HG02943 (cell line): Measurements from ENCODE around the gene MINDY4.

Experiments
- ATAC-seq: cut with Tn5 transposase; IDR thresholded peaks from one replicate; pipeline ENCODE4 v1.9.1; 2021; ENCODE audit warnings: mild to moderate bottlenecking, low read depth, moderate library complexity; ENCODE audit not compliant: unreplicated experiment

The MINDY4 gene

DNA sequence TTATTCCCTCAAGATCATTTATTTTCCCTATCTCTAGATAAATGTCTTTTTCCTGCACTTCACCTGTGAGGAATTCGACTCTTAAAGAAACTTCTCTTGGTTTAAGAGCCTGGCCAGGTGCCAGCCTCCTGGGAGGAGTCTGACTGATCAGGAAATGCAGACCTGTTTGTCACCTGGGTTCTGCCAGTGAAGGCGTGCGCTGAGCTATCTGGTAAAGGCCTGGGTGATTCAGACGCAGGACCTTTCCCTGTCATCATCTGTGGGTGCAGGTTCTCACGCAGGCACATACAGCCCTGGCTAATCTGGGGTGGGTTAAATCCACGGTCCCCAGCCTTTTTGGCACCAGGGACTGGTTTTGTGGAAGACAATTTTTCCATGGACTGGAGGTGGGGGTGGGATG, 75.2 kb downstream of the MINDY4 start:
- no peak for ATAC-seq

- no peak for ATAC-seq
Measured at GRCh38 chr7:30848121-30848855, 77.1 kb downstream of the MINDY4 start.

- ATAC-seq, result no peak
Measured at GRCh38 chr7:30849565-30849964, 78.3 kb downstream of the MINDY4 start.

DNA sequence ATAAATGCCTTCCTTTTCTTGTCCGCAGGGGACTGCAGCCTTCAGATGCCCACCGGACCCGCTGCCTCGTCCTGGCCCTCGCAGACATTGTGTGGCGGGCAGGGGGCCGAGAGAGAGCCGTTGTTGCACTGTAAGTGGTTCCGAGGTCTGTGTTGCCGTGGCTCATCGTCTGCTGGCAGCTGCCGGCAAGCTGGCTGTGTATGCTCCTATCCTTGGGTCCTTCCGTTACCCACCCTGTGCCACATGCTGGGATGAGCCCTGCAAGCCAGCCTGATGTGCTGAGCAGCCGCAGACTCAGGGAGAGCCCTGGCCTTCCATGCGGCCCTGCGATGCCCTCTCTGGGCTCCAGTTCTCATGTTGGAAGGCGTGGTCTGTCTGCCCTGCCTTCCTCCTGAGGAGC, 79.2 kb downstream of the MINDY4 start:
- ATAC-seq, result no peak

GRCh38 chr7:30851651-30852307, 80.6 kb downstream of the MINDY4 start:
- no peak for ATAC-seq

GRCh38 chr7:30852308-30852684, 81.1 kb downstream of the MINDY4 start:
- ATAC-seq, result no peak

DNA sequence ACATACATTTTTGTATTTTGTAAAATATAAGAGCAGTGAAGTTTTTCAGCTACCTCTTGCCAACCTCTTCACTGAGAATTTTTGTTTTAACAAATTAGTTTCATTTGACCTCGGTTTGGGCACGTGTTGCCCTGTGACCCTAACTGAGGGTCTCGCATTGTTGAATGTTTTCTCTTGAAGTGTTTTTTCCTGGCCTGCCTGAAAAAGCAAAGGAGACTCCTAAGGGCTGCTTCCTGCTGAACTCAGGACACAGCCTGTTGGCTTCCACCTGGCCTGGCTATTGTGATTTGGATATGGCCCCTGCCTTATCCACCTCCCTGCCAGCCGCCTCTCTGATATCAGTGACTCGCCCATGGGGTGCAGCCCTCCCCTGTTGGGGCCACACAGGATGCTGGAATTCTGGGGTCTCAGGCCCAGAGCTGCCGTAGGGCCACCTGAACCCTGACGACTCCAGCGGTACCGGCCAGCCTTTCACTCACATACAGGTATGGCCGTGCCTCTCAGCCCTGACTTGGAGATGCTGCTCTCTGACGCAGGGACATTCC, 81.6 kb downstream of the MINDY4 start:
- no peak for ATAC-seq

DNA sequence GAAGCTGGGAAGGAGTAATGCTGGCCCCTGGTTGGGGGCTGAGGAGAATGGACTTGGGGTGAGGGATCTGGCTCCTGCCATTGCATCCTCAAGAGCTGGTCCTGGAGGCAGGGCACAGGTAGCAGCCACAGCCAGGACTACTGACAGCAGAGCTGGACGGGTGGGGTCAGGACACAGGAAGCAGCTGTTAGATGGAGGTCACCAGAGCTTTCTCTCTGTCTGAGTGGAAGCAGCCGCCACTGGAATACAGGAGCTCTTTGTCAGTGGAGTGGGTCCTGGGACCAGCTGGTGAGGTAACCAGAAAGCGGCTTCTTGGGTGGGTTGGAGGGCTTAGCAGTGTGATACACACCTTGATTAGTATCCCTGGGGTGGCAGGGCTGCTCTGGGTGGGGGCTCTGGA, 82.4 kb downstream of the MINDY4 start:
- no peak for ATAC-seq

DNA sequence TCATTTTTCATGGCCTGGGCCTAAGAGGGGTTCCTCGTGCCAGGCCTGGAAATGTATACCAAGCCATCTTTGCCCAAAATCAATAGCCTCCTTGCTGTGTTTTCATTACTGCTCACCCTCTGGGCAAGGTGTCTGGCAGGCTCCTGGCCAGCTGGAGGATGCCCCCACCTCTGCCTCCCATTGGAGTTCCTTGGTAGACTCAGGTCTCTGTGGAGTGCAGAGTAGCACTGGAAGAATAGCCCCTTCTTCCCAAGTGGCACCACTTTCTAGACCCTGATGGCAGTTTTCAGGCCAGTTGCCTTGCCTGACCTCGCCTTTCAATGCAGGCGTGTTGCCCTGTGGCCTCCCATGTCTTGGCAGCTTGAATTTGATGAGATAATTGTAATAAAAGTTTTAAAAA, 84.7 kb downstream of the MINDY4 start:
- no peak for ATAC-seq

- ATAC-seq, result no peak
Measured at GRCh38 chr7:30858576-30858975, 87.4 kb downstream of the MINDY4 start.

GRCh38 chr7:30859202-30859939, 88.2 kb downstream of the MINDY4 start:
- no peak for ATAC-seq

- no peak for ATAC-seq
Measured at GRCh38 chr7:30859940-30860496, 88.8 kb downstream of the MINDY4 start.

DNA sequence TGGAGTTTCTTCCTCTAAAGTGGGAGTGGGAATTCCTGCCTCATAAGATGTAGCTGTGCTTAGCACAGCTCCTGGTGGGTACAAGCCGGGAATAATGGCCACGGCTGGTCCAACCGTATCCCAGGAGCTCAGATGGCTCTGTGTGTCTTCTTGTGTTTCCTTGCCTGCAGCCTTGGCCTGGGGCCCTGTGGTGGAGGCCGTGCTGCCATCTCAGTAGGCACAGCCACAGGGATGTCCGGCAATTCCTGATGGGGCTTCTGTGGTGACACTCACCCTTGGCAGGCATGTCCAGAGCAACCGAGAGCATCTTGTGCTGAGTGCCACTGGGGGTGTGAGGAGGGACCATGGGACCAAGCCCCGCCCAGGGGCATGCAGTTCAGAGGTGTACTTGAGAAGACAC, 90.4 kb downstream of the MINDY4 start:
- ATAC-seq, result no peak

GRCh38 chr7:30862995-30863705, 91.9 kb downstream of the MINDY4 start:
- no peak for ATAC-seq

DNA sequence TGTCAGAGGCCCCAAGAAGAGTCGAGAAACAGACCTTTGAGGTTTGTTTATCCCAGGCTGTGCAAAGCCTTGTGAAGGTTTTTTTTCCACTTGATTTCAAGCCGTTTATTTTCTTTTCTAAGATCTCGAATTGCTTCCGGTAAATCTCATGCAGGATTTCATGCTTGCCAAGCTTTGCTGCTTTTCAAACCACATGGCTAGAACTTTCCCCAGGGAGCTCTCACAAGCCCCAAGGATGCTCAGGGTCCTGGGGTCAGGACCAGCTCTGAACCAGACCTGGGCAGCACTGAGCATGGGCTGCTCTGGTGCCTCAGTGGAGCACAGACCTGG, 92.5 kb downstream of the MINDY4 start:
- ATAC-seq, result no peak

DNA sequence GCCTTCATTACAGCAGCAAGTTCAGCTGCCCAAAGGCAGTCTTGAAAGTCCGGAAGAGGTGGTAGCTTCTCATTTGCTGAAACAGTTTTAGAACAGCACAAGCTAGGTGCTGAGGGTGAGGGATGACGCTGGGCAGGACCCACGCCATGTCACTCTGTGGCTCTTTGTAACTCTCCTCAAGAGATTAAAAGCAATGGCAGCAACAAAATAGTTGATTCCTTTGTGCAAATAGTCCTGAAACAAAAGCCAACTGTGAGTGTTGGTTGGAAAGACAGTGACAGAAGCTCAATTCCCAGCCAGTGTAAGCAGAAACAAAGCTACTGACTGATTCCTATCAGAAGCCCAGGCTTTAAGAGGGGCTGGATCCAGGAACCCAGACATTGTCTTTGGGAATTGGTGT, 92.9 kb downstream of the MINDY4 start:
- no peak for ATAC-seq

DNA sequence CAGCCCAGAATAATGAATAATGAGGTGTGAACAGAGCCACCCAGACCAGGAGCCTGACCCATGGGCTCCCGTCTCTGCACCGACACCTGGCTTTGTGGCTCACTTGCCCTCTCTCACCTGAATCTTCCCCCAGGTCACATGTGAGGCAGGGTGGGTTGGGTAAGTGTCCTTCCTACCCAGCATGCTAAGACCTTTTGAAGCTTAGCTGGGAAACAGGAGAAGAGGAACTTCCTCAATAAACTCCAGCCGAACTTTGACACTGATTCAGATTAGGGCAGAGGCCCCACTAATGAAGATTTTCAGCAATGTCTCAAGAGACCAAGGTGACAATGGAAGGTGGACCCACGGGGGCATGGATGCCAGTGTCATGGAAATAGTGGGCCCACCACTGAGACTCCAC, 93.9 kb downstream of the MINDY4 start:
- no peak for ATAC-seq

DNA sequence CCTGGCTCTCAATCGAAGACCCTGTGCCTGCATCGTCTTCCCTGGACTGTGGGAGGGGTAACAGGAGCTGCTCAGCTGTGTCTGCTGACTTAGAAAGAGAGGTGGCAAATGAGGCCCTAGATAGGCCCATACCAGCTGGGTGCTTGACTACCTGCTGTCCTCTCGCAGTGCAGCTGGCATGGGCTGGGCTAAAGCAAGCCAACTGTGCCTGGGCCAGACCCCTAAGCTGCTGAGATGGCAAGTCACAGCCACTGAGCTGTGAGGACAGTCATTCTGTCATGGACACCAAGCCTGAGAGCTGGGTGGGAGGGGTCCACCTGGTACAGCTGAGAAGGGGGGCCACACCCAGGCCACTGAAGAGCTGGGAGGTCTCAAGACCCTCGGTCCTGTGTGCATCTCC, 94.6 kb downstream of the MINDY4 start:
- no peak for ATAC-seq

GRCh38 chr7:30866939-30867338, 95.7 kb downstream of the MINDY4 start:
- no peak for ATAC-seq

GRCh38 chr7:30867483-30867882, 96.3 kb downstream of the MINDY4 start:
- ATAC-seq, result no peak
